Measurements from ENCODE around the gene PLSCR2.
"Not testable (repeated sequence)": the region's sequence is repeated elsewhere in the genome, so short reads cannot be mapped to it uniquely, and the experiment has no call there.

PLSCR2 gene

GRCh38 chr3:146412711-146413110 lies 56.6 kb downstream of the PLSCR2 start:
- not testable (repeated sequence) for DNase-seq

GRCh38 chr3:146407956-146408355 lies 61.4 kb downstream of the PLSCR2 start:
- DNase-seq: no peak

- DNase-seq: peak; percentile 48
Measured at GRCh38 chr3:146404436-146404835, 64.9 kb downstream of the PLSCR2 start.

GRCh38 chr3:146403792-146404191 lies 65.6 kb downstream of the PLSCR2 start:
- DNase-seq: no peak

- no peak for DNase-seq
Measured at GRCh38 chr3:146396792-146397191, 72.6 kb downstream of the PLSCR2 start.

GRCh38 chr3:146395164-146395563 lies 74.2 kb downstream of the PLSCR2 start:
- DNase-seq: no peak

GRCh38 chr3:146390957-146391356 lies 78.4 kb downstream of the PLSCR2 start:
- peak; percentile 79 for DNase-seq

GRCh38 chr3:146390006-146390772 lies 79.2 kb downstream of the PLSCR2 start:
- DNase-seq: no peak

GRCh38 chr3:146387566-146387965 lies 81.8 kb downstream of the PLSCR2 start:
- DNase-seq: no peak

GRCh38 chr3:146386936-146387335 lies 82.4 kb downstream of the PLSCR2 start:
- no peak for DNase-seq

GRCh38 chr3:146384786-146385185 lies 84.6 kb downstream of the PLSCR2 start:
- no peak for DNase-seq

All from fibroblast of skin of right quadriceps (primary cell).